Tibial nerve (tissue), 4 donors: Measurements from ENCODE around the gene IPO13.

Experiments used
- CTCF ChIP-seq, 5 experiments: fragments of 200-600 bp in 3 of 5; fragments of 450-650 bp in 2 of 5; sonication (generic) in 3 of 5; IDR thresholded peaks; one replicate each; pipeline ENCODE4 v1.5.1; 2016 to 2019; ENCODE audit warnings: antibody characterized with exemption in 5 of 5, mild to moderate bottlenecking in 3 of 5, moderate library complexity in 2 of 5
- EP300 ChIP-seq, 2 donors: sonication (generic); formaldehyde crosslinking; IDR thresholded peaks; one replicate each; pipeline ENCODE4 v1.6.1; 2017; ENCODE audit warnings: antibody characterized with exemption in 2 of 2, mild to moderate bottlenecking in 1 of 2
- POLR2A ChIP-seq, 2 donors: fragments of 450-650 bp; IDR thresholded peaks; one replicate each; pipeline ENCODE4 v1.6.1; 2017; ENCODE audit warnings: antibody characterized with exemption in 2 of 2, mild to moderate bottlenecking in 2 of 2, moderate library complexity in 2 of 2

DNA sequence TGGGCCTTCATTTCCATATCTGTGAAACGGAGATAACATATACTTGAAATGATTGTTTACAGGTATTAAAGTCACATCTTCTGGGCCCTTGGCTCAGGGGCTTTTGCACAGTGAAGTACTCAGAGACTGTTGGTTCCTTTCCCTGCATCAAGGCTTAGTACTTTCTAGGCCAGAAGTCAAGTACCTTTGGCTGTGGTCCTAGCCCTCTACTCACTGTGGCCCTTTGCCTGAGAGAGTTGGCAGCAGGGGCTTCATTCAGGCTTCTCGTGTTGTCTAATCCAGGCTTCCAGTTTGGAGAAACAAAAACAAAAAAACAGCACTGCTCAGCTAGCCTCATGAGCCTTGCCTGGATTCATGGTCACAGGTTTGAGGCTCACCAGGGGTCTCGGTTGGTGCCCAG is 14.9 kb downstream of the IPO13 start:
- TF ChIP-seq CTCF (IDR thresholded peaks at IDR 0.05) = no peak
- no peak for TF ChIP-seq POLR2A (IDR thresholded peaks at IDR 0.05)
- no peak for TF ChIP-seq EP300 (IDR thresholded peaks at IDR 0.05)
